GM21381 (cell line): ENCODE results near the gene RELA.
A peak's percentile ranks its signal among the peaks of the same experiment; 100 is the strongest.
"Not testable (repeated sequence)": the region's sequence is repeated elsewhere in the genome, so short reads cannot be mapped to it uniquely, and the experiment has no call there.

Experiments
- ATAC-seq: cut with Tn5 transposase; IDR thresholded peaks from one replicate; pipeline ENCODE4 v1.9.1; 2021; ENCODE audit warnings: mild to moderate bottlenecking, moderate library complexity; ENCODE audit not compliant: unreplicated experiment

Gene RELA

GRCh38 chr11:65649656-65650546 lies 12.8 kb downstream of the RELA start:
- ATAC-seq: no peak

GRCh38 chr11:65648997-65649493 lies 13.7 kb downstream of the RELA start:
- ATAC-seq: no peak

GRCh38 chr11:65646958-65647701 lies 15.6 kb downstream of the RELA start:
- ATAC-seq: no peak

GRCh38 chr11:65646288-65646957 lies 16.3 kb downstream of the RELA start:
- ATAC-seq: no peak

GRCh38 chr11:65645710-65646109 lies 17.0 kb downstream of the RELA start:
- no peak for ATAC-seq

GRCh38 chr11:65644837-65645236 lies 17.9 kb downstream of the RELA start:
- no peak for ATAC-seq

GRCh38 chr11:65643971-65644370 lies 18.7 kb downstream of the RELA start:
- ATAC-seq: no peak

GRCh38 chr11:65642014-65642671 lies 20.6 kb downstream of the RELA start:
- no peak for ATAC-seq

- ATAC-seq: no peak
Observed at GRCh38 chr11:65641297-65642013, 21.3 kb downstream of the RELA start.

GRCh38 chr11:65640483-65641296 lies 22.0 kb downstream of the RELA start:
- no peak for ATAC-seq

GRCh38 chr11:65639623-65640482 lies 22.9 kb downstream of the RELA start:
- ATAC-seq: peak; percentile 41

- ATAC-seq: not testable (repeated sequence)
Observed at GRCh38 chr11:65639228-65639597, 23.5 kb downstream of the RELA start.

- ATAC-seq: peak; percentile 54
Observed at GRCh38 chr11:65637794-65638419, 24.8 kb downstream of the RELA start, which contains the start of gene SIPA1. TSS of gene SIPA1 (plus strand) at chr11:65638101. CDS start at chr11:65640922, 2,821 bp downstream.

GRCh38 chr11:65637032-65637557 lies 25.6 kb downstream of the RELA start:
- ATAC-seq: no peak

GRCh38 chr11:65636108-65637031 lies 26.3 kb downstream of the RELA start:
- ATAC-seq: no peak

- no peak for ATAC-seq
Observed at GRCh38 chr11:65634905-65635731, 27.6 kb downstream of the RELA start.
